Stimulated activated CD8-positive, alpha-beta memory T cell treated with anti-CD3 and anti-CD28 coated beads, Interleukin-7, amount 100 ng/mL, for 48 hours (primary cell): Measurements from ENCODE around the gene FBXO24.

Experiments
- DNase-seq, 2 donors: peaks; one replicate each; pipeline ENCODE4 v3.0.0-alpha.2; 2020; ENCODE audit warnings: low read depth in 1 of 2; ENCODE audit errors: extremely low read depth in 1 of 2

The FBXO24 gene

GRCh38 chr7:100614308-100614861, 28.3 kb downstream of the FBXO24 start:
- DNase-seq = no peak

- no peak for DNase-seq
Measured at GRCh38 chr7:100620239-100620638, 34.1 kb downstream of the FBXO24 start.

- DNase-seq = no peak
Measured at GRCh38 chr7:100620804-100621203, 34.7 kb downstream of the FBXO24 start.

DNA sequence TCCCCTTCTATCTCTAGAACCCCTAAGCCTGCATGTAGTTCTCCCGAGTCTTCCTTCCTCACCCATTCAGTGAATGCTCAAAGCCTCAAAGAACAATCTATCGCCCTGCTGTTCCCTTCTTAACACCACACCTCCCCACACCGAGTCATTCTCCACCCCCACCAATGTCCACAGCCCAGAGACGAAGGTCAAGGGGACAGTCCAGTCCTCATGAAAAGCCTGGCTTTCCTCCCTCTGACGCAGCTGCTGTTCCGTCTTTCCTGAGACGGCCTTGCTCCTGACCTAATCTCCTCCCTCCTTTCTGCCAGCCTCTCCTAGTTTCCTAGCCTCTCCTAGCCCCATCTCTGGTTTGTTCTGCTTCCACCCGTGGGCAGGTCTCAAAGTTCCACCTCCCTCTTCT, 35.4 kb downstream of the FBXO24 start:
- no peak for DNase-seq

DNA sequence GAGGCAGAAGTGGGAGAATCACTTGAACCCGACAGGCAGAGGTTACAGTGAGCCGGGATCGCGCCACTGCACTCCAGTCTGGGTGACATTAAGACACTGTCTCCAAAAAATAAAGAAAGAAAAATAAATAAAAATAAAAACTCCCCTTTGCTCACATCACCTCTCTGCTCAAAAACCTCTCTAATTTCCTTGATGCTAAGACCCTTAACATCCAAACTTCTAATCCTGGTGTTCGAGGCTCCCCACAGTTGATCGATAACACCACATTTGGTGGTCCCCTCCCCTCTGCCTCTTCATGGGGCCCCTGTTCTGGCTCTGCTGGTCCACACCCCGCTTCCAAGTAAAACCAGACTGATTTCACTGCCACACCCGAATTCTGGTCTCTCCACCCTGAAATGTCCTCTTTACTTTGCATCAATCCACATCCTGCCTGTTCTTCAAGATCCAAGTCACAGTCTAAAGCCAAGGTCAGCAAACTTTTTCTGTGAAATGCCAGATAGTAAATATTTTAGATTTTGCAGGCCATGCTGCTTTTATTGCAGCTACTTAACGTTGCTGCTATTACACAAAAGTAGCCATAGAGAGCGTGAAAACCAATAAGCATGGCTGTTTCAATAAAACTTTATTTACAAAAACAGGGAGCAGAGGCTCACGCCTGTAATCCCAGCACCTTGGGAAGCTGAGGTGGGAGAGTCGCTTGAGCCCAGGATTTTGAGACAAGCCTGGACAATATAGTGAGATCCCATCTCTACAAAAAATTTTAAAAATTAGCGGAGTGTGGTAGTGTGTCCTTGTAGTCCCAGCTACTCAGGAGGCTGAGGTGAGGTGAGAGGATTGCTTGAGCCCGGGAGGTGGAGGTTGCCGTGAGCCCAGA, 38.1 kb downstream of the FBXO24 start:
- DNase-seq = no peak

- DNase-seq = no peak
Measured at GRCh38 chr7:100626055-100626454, 39.9 kb downstream of the FBXO24 start.

DNA sequence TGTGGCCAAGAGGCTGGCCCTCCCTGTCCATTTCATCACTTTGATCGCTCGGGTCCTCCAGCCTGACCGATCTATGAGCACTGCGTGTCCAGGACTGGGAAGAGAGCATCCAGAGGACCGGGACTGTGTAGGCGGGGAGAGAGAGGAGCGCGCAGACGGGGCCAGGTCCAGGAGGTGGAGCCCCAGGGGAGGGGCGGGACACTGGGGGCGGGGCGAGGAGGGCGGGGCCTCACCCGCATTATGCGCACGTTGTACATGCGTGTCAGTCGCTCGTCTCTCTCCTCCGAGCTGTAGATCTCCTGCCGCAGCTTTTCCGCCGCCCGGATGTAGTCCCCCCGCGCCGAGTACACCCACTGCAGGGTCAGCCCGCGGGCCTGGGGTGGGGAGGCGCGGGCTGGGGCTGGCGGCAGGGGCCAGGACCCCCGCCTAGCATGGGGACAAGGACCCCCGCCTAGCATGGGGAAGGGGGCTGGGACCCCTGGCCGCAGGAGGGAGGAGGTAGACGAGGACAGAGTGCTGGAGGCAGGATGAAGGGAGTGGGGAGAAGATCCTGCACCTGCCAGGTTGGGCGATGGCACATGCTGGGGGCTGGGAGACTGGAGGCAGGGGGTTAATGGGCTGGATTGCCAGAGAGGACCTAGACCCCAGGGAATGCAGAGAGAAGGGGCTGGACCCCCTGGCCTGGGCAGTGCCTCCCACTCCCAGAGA, 40.6 kb downstream of the FBXO24 start:
- peak; percentile 81 to 85 for DNase-seq

DNA sequence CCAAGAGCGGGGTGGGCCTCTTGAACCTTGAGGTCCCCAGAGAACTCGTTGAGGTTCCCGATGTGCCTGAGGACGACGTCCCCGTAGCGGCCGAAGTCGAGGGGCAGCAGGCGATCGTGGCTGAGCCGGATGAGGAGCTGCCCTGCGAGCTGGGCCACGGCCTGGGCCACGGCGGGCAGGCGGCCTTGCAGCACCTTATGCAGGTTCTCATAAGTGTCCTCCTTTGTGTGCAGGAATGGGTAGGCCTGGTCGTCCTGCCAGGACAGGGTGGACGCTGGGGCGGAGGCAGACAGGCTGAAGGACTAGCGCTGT, 41.1 kb downstream of the FBXO24 start:
- no peak for DNase-seq

DNA sequence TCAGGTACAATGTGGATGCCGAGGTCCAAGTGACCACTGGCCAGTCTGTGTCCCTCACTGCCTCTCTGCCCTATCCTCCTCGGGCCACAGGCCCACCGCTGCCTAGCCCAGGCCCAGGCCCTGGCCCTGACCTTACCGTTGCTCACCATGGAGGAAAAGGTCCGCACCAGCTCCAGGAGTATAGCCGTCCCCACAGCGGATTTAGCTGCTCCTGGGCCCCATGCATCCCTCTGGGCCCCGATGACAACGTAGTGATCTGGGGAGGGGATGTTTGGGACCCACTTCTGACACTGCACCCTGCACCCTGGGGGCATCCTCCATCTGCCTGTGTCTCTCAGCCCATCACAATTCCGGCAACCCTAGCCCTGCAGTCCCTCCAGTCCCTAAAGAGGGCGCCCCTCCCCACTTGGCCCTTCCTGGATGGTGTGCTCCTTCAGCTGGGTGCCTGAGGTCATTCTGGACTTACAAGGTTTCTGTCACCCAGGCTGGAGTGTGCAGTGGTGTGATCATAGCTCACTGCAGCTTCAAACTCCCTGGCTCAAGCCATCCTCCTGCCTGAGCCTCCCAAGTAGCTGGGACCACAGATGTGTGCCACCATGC, 43.1 kb downstream of the FBXO24 start:
- DNase-seq = no peak

GRCh38 chr7:100630066-100630465, 43.9 kb downstream of the FBXO24 start:
- no peak for DNase-seq

DNA sequence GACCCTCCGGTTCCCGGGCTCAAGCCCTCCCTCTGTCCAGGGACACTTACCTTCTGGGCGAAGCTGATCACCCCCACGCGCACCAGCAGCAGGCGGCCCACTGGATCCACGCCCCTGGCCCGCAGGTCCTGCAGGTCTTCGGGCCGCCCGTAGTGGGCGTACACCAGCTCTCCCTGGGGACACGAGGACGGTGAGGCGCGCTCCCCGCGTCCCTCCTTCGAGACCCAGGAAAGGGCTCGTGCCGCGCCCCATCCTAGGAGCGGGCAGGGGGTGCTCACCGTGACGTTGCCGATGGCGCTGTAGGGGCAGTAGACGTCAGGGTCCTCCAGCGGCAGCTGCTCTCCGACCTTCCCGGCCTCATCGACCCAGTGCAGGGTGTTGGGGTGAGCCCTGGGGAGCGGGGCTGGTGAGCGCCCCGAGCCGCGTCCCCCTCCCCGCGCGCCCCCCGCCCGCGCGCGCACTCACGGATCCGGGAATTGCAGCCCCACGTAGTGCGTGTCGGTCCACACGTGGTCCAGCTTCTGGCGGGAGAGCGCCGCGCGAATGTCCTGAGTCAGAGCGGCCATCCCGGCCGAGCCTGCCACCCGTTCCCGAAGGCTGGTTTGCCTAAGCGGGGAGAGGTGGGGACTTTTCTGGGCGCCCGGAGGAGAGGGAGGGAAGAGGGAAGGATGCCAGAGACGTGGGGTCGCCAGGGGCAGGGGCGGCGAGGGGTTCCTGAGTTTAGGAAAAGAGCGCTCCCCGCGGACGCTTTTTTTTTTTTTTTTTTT, 47.0 kb downstream of the FBXO24 start:
- peak in 1 of 2 donors; percentile 49 for DNase-seq

DNA sequence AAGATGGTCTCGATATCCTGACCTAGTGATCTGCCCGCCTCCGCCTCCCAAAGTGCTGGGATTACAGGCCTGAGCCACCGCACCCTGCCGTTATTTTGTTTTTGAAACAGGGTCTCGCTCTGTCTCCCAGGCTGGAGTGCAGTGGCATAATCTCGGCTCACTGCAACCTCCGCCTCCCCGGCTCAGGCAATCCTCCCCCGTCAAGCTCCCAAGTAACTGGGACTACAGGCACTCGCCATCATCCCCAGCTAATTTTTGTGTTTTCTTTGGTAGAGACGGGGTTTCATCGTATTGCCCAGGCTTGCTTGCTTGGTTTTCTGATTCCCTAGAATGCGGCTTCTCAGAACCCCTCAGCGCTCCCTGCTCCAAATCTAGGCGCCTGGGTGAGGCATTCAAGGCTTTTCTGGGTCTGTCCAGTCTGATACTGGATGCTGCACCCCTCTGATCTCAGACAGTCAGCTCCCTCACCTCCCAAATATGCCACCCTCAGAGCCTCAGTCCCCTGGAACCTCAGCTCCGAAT, 53.9 kb downstream of the FBXO24 start:
- no peak for DNase-seq

DNA sequence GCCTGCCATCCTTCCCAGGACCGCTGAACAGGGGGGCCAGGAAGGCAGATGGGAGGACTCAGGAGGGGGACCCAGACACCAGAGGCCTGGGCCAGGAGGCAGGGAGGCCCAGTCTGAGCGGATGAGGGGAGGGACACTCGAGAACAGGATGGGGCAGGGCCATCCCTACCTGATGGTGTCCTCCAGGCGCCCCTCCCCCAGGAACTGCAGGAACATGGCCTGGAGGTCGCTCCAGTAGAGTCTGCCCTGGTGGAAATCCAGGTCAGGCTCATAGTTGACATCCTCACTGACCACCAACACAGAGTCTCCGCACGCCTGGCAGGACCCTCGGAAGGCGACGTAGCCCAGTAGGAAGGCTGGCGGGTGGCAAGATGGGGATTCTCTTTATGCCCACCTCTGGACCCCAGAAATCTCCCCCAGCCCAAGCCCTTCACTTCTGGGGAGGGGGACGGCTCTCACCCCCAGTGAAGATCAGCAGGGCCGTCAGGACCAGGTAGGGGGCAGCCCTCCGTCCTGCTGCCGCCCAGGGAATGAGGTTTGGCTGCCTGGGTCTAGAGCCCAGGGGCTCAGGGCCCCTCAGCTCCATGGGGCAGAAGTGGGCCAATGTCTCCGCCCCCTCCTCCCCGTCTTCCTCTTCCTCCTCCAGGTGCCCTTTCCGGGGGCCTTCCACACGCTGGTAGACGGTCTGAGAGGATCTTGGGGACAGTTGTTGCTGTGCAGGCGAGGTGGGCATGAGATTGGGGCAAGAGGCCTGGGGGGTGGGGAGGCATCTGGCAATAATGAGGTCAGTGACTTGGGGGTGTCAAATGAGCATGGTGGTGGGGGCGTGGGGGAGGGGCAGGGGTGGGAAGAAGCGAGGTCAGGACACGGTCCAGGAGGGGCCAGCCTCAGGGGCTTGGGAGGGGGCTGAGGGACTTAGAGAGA, 54.7 kb downstream of the FBXO24 start:
- no peak for DNase-seq

GRCh38 chr7:100641463-100641859, 55.3 kb downstream of the FBXO24 start, which contains the start of gene TFR2:
TSS of gene TFR2 (minus strand) at chr7:100641552. CDS start at chr7:100641509, 43 bp downstream.
- no peak for DNase-seq

- no peak for DNase-seq
Measured at GRCh38 chr7:100641860-100642533, 55.9 kb downstream of the FBXO24 start.

GRCh38 chr7:100642534-100642907, 56.4 kb downstream of the FBXO24 start:
- DNase-seq = peak in 1 of 2 donors; percentile 34

GRCh38 chr7:100649826-100650565, 63.9 kb downstream of the FBXO24 start:
- no peak for DNase-seq
